Prostate gland (tissue), 2 donors: ENCODE measurements around the gene HDAC1. TPM values are rescaled to one million over a fixed set of nuclear protein-coding genes. Genes with fewer than 3 reads are reported as not detected.
A peak's percentile ranks its signal among the peaks of the same experiment; 100 is the strongest.

Experiments used
- DNase-seq: peaks from one replicate; pipeline ENCODE4 v3.0.0-alpha.2; 2019; ENCODE audit warnings: low spot score
- H3K27ac ChIP-seq, 2 donors: fragments of 200-600 bp; sonication (generic); 2 replicates each; pipeline ENCODE4 v1.5.1; 2017 to 2019
- H3K27me3 ChIP-seq: fragments of 200-600 bp; sonication (generic); replicated peaks from 2 replicates; pipeline ENCODE4 v1.5.1; 2019; ENCODE audit not compliant: insufficient read depth
- H3K36me3 ChIP-seq, 2 donors: fragments of 200-600 bp; sonication (generic); 1 replicate in 1 of 2; 2 replicates in 1 of 2; pipeline versions ENCODE4 v1.5.1 to v1.8.1; 2017 to 2019
- H3K4me1 ChIP-seq: fragments of 200-600 bp; sonication (generic); replicated peaks from 2 replicates; pipeline ENCODE4 v1.5.1; 2019
- H3K4me3 ChIP-seq, 2 donors: fragments of 200-600 bp; sonication (generic); 2 replicates each; pipeline ENCODE4 v1.5.1; 2017 to 2019
- H3K9me3 ChIP-seq: fragments of 200-600 bp; sonication (generic); 2 replicates; pipeline ENCODE4 v1.5.1; 2017
- POLR2A ChIP-seq: fragments of 450-650 bp; IDR thresholded peaks from one replicate; pipeline ENCODE4 v1.6.1; 2016; ENCODE audit warnings: antibody characterized with exemption, mild to moderate bottlenecking
- POLR2AphosphoS5 ChIP-seq: sonication (generic); formaldehyde crosslinking; IDR thresholded peaks from one replicate; pipeline ENCODE4 v1.6.1; 2017; ENCODE audit warnings: antibody characterized with exemption
- WGBS: methylation state at CpG from one replicate; pipeline ENCODE4 v1.1.5; 2018; 5-methylcytosine and 5-hydroxymethylcytosine counted together
- intact Hi-C: fragments of 100-400 bp; cut with DNase I; formaldehyde crosslinking; loops from one replicate; pipeline ENCODE4 v1.14.2; 2022
- total RNA-seq, 2 donors: library from RNA; depleted of rRNA; stranded (reverse); fragments of >200 nt; gene quantifications; one replicate each; pipeline ENCODE4 v1.1.0, GENCODE V29; 2016
- TF ChIP-seq, protein P1 (sequence below), 4 experiments: fragments of 200-600 bp in 2 of 4; fragments of 450-650 bp in 2 of 4; sonication (generic) in 2 of 4; IDR thresholded peaks; 1 replicate in 3 of 4; 2 replicates in 1 of 4; pipeline ENCODE4 v1.5.1; 2016 to 2019; ENCODE audit warnings: antibody characterized with exemption in 4 of 4, mild to moderate bottlenecking in 2 of 4, moderate library complexity in 2 of 4

Gene HDAC1
- total RNA-seq, 2 donors from 2014 or later: 85.8 to 98.0 TPM

DNA sequence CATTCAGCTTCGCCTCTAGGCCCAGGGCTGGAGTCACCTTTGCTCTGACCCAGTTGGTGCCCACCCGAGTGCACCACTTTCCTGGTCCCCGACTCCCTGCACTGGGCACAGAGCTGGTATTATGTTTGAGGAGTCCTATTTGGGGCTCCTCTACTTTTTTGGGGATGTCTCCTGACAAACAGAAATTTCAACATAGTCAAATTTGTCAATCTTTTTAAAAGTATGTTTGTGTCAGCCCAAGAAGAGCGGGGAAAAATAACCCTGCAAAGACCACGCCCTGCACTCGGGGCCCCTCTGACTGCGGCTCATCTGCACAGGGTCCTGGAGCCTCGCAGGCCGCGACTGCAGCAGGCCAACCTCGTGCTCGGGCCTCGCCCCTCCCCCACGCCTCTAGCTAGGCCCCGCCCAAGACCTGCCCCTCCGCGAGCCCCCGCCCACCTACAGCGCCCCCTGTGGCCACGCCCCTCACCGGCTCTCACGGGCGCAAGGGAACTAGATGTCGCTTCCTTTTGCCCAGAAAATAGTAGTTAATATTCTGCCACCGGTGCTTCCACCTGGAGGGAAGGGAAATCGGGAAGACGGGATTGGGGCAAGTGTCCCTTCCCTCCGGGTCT is 59.0 kb downstream of the HDAC1 start:
- H3K4me3 ChIP-seq: peak overlapping the region; percentile 74 to 75
- intact Hi-C loops: loop anchor here (5.0 kb wide), 1 partner anchor 109 kb away; no protein-coding TSS in a partner anchor

DNA sequence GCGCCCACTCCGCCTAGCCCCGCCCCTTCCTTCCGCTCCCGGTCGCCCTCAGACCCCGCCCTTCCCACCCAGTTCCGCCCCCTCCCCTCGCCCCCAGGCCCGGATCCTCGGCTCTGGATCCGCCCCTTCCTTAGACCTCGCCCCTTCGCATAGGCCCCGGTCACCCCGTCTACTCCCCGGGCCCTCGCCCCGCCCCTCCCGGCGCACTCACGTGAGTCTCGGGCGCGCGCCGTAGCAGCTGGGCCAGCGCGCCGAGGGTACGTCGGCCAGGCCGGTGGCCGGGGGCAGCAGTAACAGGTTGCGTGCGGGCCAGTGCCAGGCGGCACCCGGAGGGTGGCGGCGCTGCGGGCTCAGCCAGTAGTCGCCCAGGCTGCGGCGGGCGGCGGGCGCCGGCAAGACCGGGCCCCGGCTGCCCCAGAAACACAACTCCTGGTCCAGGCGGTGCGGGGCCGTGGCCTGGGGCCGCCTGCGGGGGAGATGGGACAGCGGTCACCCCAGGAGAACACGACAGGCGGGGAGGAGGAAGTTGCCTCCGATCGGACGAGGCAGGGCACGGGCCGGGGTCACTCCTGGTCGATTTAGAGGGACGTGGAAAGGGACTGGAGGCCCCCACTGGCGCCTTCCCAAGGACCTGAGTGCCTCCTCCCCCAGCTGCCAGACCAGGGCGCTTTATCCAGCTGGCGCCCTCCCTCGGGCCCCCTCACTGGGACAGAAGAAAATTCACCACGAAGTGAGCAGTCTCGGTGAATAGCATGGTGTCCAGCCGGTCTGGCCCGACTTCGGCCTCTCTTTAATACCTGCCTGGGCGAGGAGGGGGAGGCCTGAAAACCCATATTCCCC is 59.7 kb downstream of the HDAC1 start:
- Histone ChIP-seq H3K36me3 (no peaks in the 10 kb centered on the region), H3K4me3 (peak overlapping the region; percentile 74 to 75), H3K4me1 (no peaks in the 10 kb centered on the region), H3K27ac (peak overlapping the region; percentile 93), H3K27me3 (no peaks in the 10 kb centered on the region), H3K9me3 (no peaks in the 10 kb centered on the region)
- DNase-seq: peak; percentile 96
- peak; percentile 91 for TF ChIP-seq POLR2AphosphoS5
- TF ChIP-seq, protein P1, sequence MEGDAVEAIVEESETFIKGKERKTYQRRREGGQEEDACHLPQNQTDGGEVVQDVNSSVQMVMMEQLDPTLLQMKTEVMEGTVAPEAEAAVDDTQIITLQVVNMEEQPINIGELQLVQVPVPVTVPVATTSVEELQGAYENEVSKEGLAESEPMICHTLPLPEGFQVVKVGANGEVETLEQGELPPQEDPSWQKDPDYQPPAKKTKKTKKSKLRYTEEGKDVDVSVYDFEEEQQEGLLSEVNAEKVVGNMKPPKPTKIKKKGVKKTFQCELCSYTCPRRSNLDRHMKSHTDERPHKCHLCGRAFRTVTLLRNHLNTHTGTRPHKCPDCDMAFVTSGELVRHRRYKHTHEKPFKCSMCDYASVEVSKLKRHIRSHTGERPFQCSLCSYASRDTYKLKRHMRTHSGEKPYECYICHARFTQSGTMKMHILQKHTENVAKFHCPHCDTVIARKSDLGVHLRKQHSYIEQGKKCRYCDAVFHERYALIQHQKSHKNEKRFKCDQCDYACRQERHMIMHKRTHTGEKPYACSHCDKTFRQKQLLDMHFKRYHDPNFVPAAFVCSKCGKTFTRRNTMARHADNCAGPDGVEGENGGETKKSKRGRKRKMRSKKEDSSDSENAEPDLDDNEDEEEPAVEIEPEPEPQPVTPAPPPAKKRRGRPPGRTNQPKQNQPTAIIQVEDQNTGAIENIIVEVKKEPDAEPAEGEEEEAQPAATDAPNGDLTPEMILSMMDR (IDR thresholded peaks at IDR 0.05): peak in 2 of 4 experiments; percentile 22 to 38
- TF ChIP-seq POLR2A: peak; percentile 91
- intact Hi-C loops: loop anchor here (5.0 kb wide), 1 partner anchor 109 kb away; no protein-coding TSS in a partner anchor
- WGBS: under 1% methylated on average over 67 of the region's 75 CpGs

More for the DNA sequence above, 59.0 kb downstream of the HDAC1 start:
- DNase-seq: peak; percentile 51
- Histone ChIP-seq H3K4me1 (no peaks in the 10 kb centered on the region), H3K27me3 (no peaks in the 10 kb centered on the region), H3K9me3 (no peaks in the 10 kb centered on the region), H3K27ac (peak overlapping the region; percentile 93), H3K36me3 (no peaks in the 10 kb centered on the region)
- TF ChIP-seq, protein P1 (IDR thresholded peaks at IDR 0.05): peak; percentile 66 to 94 (median 74)
- no peak for TF ChIP-seq POLR2AphosphoS5
- 22% methylated on average over 28 of the region's 28 CpGs for WGBS

DNA sequence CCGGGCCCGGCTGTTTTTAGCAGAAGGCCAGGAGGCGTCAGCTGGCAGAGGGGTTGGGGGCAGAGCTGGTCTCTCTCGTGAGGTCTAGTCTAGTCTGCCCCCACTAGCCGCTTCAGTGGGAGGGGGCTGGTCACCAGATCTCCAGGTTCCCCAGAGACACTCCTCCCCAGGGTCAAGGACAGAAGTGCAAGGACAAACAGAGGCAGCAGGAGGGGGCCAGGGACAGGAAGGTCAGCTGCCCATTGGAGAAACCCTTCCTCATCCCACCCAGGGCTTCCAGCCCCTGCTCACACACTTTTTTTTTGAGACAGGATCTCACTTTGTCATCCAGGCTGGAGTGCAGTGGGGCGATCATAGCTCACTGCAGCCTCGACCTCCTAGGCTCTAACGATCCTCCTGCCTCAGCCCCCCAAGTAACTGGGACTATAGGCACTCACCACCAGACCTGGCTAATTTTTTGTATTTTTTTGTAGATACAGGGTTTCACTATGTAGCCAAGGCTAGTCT is 60.4 kb downstream of the HDAC1 start:
- WGBS: 43% methylated on average over 6 of the region's 8 CpGs

DNA sequence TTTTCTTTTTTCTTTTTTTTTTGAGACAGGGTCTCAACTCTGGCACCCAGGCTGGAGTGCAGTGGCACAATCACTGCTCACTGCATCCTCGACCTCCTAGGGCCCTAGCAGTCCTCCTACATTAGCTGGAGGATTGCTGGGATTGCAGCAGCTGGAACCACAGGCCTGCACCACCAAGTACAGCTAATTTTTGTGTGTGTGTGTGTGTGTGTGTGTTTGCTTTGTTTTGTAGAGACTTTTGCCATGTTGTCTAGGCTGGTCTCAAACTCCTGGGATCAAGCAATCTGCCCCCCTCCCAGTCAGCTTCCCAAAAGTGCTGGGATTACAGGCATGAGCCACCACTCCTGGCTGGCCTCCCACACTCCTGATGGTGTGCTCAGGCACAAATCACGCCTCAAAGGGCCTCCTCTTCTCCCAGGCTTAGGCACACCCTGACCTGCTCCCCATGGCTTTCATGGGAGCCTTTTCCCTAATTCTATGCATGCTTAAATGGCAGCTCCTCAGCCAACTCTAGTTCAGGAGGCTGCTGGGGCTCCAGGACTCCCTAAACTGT is 61.0 kb downstream of the HDAC1 start:
- Histone ChIP-seq H3K9me3 (no peaks in the 10 kb centered on the region), H3K27me3 (no peaks in the 10 kb centered on the region), H3K4me3 (no peak overlapping the region), H3K27ac (peak overlapping the region; percentile 15 to 45), H3K36me3 (no peaks in the 10 kb centered on the region), H3K4me1 (no peaks in the 10 kb centered on the region)
- WGBS: 75% methylated on average over 2 of the region's 2 CpGs
- intact Hi-C loops: loop anchor here (5.0 kb wide), 1 partner anchor 111 kb away; no protein-coding TSS in a partner anchor
- DNase-seq: no peak
- TF ChIP-seq POLR2AphosphoS5 (no peak), POLR2A (no peak)

More for the DNA sequence above, 60.4 kb downstream of the HDAC1 start:
- no peak for DNase-seq
- H3K27ac ChIP-seq: peak overlapping the region; percentile 93
- intact Hi-C loops: loop anchor here (5.0 kb wide), 1 partner anchor 110 kb away; no protein-coding TSS in a partner anchor
- H3K36me3 ChIP-seq: no peaks in the 10 kb centered on the region
- peak overlapping the region; percentile 74 to 75 for H3K4me3 ChIP-seq
- no peaks in the 10 kb centered on the region for H3K9me3 ChIP-seq
- H3K4me1 ChIP-seq: no peaks in the 10 kb centered on the region
- TF ChIP-seq POLR2AphosphoS5: no peak
- TF ChIP-seq, protein P1 (IDR thresholded peaks at IDR 0.05): no peak
- TF ChIP-seq POLR2A: no peak
- no peaks in the 10 kb centered on the region for H3K27me3 ChIP-seq

DNA sequence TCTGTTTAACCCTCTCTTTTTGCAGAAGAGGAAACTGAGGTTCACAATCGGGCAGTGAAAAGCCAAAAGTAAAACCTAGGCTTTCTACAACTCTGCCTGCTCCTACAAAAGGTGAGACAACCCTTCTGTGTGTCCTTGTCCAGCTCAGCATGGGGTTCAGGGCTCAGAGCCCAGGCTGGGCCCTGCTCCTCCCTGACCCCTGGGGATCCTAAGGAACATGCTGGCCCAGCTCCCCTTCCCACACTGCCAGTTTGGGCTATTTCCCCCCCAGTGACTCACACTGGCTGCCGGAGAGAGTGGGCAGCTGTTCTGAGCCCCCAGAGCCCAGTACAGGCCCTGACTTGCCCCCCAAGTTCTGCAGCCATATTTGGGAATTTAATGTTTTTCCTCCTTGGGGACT is 61.5 kb downstream of the HDAC1 start:
- DNase-seq: no peak
- peak overlapping the region; percentile 15 to 45 for H3K27ac ChIP-seq
- 36% methylated on average over 2 of the region's 2 CpGs for WGBS
- no peak for TF ChIP-seq POLR2AphosphoS5
- TF ChIP-seq, protein P1 (IDR thresholded peaks at IDR 0.05): no peak
- TF ChIP-seq POLR2A: no peak
- no peaks in the 10 kb centered on the region for H3K36me3 ChIP-seq
- intact Hi-C loops: loop anchor here (5.0 kb wide), 1 partner anchor 111 kb away; no protein-coding TSS in a partner anchor
- H3K9me3 ChIP-seq: no peaks in the 10 kb centered on the region
- H3K4me1 ChIP-seq: no peaks in the 10 kb centered on the region
- no peaks in the 10 kb centered on the region for H3K27me3 ChIP-seq
- H3K4me3 ChIP-seq: no peak overlapping the region
